A673 (cell line): ENCODE measurements around the gene KCNQ1.

Source experiments
- EZH2 ChIP-seq: fragments of 200-600 bp; sonication (generic); IDR thresholded peaks from 2 replicates; pipeline ENCODE4 v1.6.1; 2017; ENCODE audit warnings: borderline replicate concordance, low read depth, mild to moderate bottlenecking, mixed read lengths, antibody characterized with exemption, low read length; ENCODE audit not compliant: poor library complexity, severe bottlenecking
- TF ChIP-seq, protein P1 (sequence below): fragments of 300-800, 200-600 bp; sonication (generic); conservative IDR thresholded peaks from 2 replicates; pipeline ENCODE4 v1.5.1; 2017; ENCODE audit warnings: low read depth, mild to moderate bottlenecking, antibody characterized with exemption, low read length, moderate library complexity, mixed read lengths

GRCh38 chr11:2595204-2595603 is 150.4 kb downstream of the KCNQ1 start:
- TF ChIP-seq, protein P1, sequence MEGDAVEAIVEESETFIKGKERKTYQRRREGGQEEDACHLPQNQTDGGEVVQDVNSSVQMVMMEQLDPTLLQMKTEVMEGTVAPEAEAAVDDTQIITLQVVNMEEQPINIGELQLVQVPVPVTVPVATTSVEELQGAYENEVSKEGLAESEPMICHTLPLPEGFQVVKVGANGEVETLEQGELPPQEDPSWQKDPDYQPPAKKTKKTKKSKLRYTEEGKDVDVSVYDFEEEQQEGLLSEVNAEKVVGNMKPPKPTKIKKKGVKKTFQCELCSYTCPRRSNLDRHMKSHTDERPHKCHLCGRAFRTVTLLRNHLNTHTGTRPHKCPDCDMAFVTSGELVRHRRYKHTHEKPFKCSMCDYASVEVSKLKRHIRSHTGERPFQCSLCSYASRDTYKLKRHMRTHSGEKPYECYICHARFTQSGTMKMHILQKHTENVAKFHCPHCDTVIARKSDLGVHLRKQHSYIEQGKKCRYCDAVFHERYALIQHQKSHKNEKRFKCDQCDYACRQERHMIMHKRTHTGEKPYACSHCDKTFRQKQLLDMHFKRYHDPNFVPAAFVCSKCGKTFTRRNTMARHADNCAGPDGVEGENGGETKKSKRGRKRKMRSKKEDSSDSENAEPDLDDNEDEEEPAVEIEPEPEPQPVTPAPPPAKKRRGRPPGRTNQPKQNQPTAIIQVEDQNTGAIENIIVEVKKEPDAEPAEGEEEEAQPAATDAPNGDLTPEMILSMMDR, result no peak
- no peak for TF ChIP-seq EZH2
